Fibroblast of villous mesenchyme (primary cell): ENCODE results near the gene IGSF9. TPM values are rescaled to one million over a fixed set of nuclear protein-coding genes. Genes with fewer than 3 reads are reported as not detected.

ENCODE experiments used
- DNase-seq: peaks from one replicate; pipeline ENCODE4 v3.0.0-alpha.2; 2010; ENCODE audit warnings: low read depth
- H3K4me3 ChIP-seq: 2 replicates; pipeline ENCODE4 v1.5.1; 2011; ENCODE audit warnings: low read depth, mild to moderate bottlenecking, low read length
- total RNA-seq: library from RNA; depleted of rRNA; stranded (reverse); fragments of >200 nt; gene quantifications from 2 replicates; pipeline ENCODE4 v1.2.3, GENCODE V29; 2012
- TF ChIP-seq, protein P1 (sequence below): IDR thresholded peaks from 2 replicates; pipeline ENCODE4 v1.5.1; 2012; ENCODE audit warnings: low read depth, mild to moderate bottlenecking, low read length; ENCODE audit not compliant: insufficient read depth

IGSF9 gene
- total RNA-seq, 1 donor: not detected

DNA sequence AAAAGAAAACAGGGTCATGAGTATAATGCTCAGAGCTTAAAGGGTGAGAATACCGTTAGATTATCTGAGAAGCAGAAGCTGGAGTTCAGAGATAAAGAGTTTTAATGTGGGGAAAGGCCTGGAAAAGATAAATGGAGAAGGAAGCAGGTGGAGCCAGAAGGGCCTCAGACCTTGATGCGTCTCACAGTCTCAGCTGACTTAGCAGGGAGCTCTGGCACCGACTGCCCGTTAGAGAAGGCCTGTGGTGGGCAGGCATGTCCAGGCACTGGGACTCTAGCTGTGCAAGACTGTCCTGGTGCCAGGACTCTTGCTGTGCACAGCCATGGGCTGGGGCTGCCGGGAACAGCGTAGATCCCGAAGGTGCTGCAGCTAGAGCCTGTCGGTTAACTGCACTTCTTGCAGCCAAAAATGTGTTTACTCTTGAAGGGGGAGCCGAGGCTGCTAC, 12.4 kb upstream of the IGSF9 start:
- H3K4me3 ChIP-seq: no peak overlapping the region
- no peak for DNase-seq
- TF ChIP-seq, protein P1, sequence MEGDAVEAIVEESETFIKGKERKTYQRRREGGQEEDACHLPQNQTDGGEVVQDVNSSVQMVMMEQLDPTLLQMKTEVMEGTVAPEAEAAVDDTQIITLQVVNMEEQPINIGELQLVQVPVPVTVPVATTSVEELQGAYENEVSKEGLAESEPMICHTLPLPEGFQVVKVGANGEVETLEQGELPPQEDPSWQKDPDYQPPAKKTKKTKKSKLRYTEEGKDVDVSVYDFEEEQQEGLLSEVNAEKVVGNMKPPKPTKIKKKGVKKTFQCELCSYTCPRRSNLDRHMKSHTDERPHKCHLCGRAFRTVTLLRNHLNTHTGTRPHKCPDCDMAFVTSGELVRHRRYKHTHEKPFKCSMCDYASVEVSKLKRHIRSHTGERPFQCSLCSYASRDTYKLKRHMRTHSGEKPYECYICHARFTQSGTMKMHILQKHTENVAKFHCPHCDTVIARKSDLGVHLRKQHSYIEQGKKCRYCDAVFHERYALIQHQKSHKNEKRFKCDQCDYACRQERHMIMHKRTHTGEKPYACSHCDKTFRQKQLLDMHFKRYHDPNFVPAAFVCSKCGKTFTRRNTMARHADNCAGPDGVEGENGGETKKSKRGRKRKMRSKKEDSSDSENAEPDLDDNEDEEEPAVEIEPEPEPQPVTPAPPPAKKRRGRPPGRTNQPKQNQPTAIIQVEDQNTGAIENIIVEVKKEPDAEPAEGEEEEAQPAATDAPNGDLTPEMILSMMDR: no peak

DNA sequence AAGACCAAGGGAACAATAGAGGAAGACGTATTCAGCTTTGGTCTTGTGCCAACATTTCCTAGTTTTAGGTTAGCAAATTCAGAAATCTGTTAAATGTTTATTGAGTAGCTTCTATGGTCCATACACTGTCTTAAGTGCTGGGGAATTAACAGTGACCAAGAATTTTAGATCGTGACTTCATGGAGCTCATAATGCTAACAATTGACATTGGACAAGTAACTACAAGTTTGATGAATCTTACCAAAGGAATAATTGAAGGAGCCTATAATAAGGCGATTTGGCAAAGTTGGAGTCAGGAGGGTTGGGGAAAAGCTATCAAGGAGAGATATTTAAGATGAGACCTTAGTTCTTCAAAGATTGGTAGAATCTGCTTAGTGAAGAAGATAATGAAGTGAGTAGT, 10.0 kb upstream of the IGSF9 start:
- DNase-seq: no peak
- TF ChIP-seq, protein P1: no peak
- H3K4me3 ChIP-seq: no peak overlapping the region

DNA sequence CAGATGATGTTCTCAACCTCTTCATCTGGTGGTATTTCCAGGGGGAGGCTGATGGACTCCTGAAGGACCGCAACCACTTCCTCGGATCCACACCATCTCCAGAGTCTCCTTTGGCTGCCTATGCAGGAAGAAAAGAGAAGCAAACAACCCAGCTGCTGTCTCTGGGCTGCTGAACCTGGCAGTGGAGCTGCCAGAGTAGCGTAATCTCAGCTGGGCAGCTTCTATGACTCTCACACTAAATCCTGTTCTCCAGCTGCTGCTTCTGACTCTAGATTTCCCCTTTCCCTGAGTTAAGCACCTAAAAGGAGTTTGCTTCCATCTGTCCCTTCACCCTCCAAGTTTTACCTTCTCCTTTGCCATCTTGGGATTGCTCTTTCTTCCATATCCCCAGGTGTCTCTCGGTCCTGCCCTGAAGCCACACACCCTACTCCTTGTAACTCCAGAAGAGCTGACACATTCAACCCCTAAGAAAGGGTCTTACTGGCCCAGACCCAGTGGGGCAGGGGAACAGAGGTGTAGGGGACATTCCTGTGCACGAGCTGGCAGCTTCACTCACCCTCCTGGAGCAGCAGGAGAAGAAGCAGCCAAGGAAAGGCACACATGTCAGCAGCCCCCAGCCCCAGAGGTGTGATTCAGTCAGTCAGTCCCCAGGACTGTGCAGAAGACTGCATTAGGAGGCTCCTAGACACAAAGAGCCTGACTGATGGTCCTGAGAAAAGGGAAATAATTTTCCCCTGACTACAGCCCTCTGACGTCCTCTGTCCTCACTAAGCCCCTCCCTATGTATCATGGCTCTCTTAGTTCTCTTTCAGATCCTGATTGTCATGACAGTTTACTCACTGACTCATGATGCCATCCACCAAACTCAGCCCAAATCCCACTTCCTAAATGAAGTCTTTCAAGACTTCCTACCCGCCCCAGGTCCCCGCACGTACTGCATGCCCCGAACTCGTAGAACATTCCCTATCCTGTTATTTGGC, 8.4 kb upstream of the IGSF9 start, which contains the start of gene SLAMF9:
TSS of gene SLAMF9 (minus strand) at position 702 of the 980 bp plus-strand sequence. CDS start at position 602, 100 bp downstream.
- TF ChIP-seq, protein P1: no peak

DNA sequence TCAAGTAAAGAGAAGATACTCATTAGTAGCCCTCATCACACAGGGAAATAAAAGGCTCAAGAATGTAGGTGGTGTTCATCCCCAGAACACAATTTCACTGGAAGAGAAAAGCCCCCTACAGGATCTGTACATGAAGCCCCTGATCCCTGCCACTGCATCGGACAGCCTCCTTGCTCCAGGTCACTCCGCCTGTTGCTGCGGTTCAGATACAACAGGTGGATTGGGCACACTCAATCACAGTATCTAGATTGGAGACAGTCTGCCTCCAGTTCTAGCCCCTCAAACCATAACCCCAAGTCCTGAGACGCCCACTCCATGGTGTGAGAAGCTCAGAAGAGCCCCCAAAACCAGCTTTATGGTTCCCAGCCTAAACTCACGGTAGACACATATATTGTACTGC, 7.5 kb upstream of the IGSF9 start:
- DNase-seq: no peak
- TF ChIP-seq, protein P1: no peak
- H3K4me3 ChIP-seq: no peak overlapping the region

More for the DNA sequence above, 8.4 kb upstream of the IGSF9 start, which contains the start of gene SLAMF9:
- no peak for DNase-seq
- H3K4me3 ChIP-seq: no peak within 1 kb of the TSS

DNA sequence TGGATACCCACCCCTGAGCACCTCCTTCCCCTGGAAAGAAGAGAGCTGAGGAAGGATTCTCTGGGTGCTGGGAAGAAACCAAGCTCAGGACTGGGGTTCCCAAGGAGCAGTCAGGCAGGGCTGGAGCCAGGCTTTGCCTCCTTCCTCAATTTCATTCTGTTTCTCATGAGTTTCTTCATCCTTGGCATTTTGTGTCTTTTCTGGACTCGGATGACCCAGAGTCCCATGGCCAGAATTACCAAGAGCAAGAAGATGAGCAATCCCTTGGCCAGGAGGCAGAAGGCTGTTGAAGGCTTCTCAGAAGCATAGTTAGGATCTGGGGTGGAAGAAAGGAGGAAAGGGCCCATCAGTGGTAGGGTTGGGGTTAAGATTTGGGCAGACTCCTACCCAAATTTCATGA, 6.1 kb upstream of the IGSF9 start:
- TF ChIP-seq, protein P1: no peak
- no peak overlapping the region for H3K4me3 ChIP-seq
- DNase-seq: no peak

DNA sequence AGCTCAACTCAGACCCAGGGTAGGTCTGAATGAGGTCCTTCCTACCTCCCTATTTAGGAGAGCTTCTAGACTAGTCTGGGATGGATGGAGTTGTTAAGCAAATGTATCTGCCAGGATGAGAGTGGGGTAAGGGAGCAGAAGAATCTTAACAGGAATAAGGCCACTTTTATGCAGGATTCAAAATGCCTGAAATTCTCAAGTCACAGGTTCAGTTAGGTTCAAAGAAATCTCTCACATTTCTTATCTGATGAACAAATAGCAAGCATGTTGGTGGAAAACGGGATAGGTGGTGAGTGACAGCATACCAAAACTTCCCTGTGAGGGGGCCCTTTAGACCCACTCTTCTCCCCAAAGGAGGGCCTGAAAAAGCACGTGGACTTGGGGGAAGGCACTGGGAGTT, 5.6 kb upstream of the IGSF9 start:
- H3K4me3 ChIP-seq: no peak overlapping the region
- TF ChIP-seq, protein P1: no peak
- DNase-seq: no peak

DNA sequence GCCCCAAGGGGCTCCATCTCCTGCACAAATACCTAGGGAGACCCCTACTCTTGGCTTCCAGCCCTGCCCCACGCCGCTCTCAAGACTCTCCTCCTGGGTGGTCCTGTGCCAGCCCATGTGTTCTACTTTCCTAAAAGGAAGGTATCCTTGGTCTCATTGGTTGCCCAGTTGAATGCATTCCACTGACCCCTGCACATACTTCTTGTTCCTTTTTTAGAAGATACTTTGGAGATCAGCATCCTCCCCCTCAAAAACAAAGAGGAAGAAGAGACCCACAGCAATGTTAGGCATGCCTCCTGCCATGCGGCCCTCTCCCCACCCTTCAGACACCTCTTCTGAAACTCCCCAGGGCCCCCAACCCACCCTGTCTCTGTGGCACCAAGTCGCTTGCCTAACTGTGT, 4.6 kb upstream of the IGSF9 start:
- H3K4me3 ChIP-seq: no peak overlapping the region
- DNase-seq: no peak
- TF ChIP-seq, protein P1: no peak
